DOHH2 (cell line): ENCODE results near the gene GOSR1.
"Not testable (repeated sequence)": the region's sequence is repeated elsewhere in the genome, so short reads cannot be mapped to it uniquely, and the experiment has no call there.

Experiments
- H3F3A ChIP-seq: fragments of 200-600 bp; sonication (generic), shearing (Covaris generic); 2 replicates; pipeline ENCODE4 v1.6.0; 2016; ENCODE audit warnings: antibody characterized with exemption, mild to moderate bottlenecking; ENCODE audit not compliant: control insufficient read depth, insufficient read depth
- H3K27ac ChIP-seq: fragments of 200-600 bp; sonication (generic); 2 replicates; pipeline ENCODE4 v1.5.1; 2014; ENCODE audit warnings: low read depth, mild to moderate bottlenecking, low read length, moderate library complexity
- H3K27me3 ChIP-seq: fragments of 200-600 bp; sonication (generic); 2 replicates; pipeline ENCODE4 v1.6.1; 2014; ENCODE audit warnings: mild to moderate bottlenecking, low read length, mixed read lengths; ENCODE audit not compliant: control insufficient read depth
- H3K36me3 ChIP-seq: fragments of 200-600 bp; sonication (generic); 2 replicates; pipeline ENCODE4 v1.6.1; 2014; ENCODE audit warnings: mild to moderate bottlenecking, low read length, moderate library complexity, mixed read lengths; ENCODE audit not compliant: control insufficient read depth
- H3K4me1 ChIP-seq: fragments of 200-600 bp; sonication (generic); 2 replicates; pipeline ENCODE4 v1.6.1; 2014; ENCODE audit warnings: mild to moderate bottlenecking, low read length, mixed read lengths; ENCODE audit not compliant: control insufficient read depth
- H3K4me2 ChIP-seq: fragments of 200-600 bp; sonication (generic); 2 replicates; pipeline ENCODE4 v1.6.0; 2014; ENCODE audit warnings: mild to moderate bottlenecking, low read length, moderate library complexity
- H3K4me3 ChIP-seq: fragments of 200-600 bp; sonication (generic); 2 replicates; pipeline ENCODE4 v1.5.1; 2014; ENCODE audit warnings: mild to moderate bottlenecking, low read length, mixed read lengths
- H3K79me2 ChIP-seq: fragments of 200-600 bp; sonication (generic); 2 replicates; pipeline ENCODE4 v1.6.1; 2014; ENCODE audit warnings: mild to moderate bottlenecking, low read length, mixed read lengths; ENCODE audit not compliant: control insufficient read depth
- H3K9me2 ChIP-seq: fragments of 200-600 bp; sonication (generic); replicated peaks from 2 replicates; pipeline ENCODE4 v1.6.1; 2014; ENCODE audit warnings: mild to moderate bottlenecking, low read length, mixed read lengths; ENCODE audit not compliant: control insufficient read depth
- H3K9me3 ChIP-seq: fragments of 200-600 bp; sonication (generic); 2 replicates; pipeline ENCODE4 v1.6.1; 2014; ENCODE audit warnings: antibody characterized with exemption, low read length, mixed read lengths; ENCODE audit not compliant: control insufficient read depth, insufficient read depth
- H4K20me1 ChIP-seq: fragments of 200-600 bp; sonication (generic); 2 replicates; pipeline ENCODE4 v1.6.0; 2014; ENCODE audit warnings: low read depth, mild to moderate bottlenecking, antibody characterized with exemption, low read length, moderate library complexity; ENCODE audit not compliant: control insufficient read depth, insufficient read depth
- CTCF ChIP-seq: fragments of 200-600 bp; sonication (generic); IDR thresholded peaks from one replicate; pipeline ENCODE4 v1.5.1; 2014; ENCODE audit warnings: antibody characterized with exemption, mild to moderate bottlenecking, low read depth, low read length; ENCODE audit not compliant: poor library complexity, severe bottlenecking
- EZH2phosphoT487 ChIP-seq: fragments of 200-600 bp; sonication (generic); IDR thresholded peaks from 2 replicates; pipeline ENCODE4 v1.6.1; 2017; ENCODE audit warnings: borderline replicate concordance, mild to moderate bottlenecking, antibody characterized with exemption, low read length, moderate library complexity, mixed read lengths

GOSR1 gene

GRCh38 chr17:30520882-30521281, 43.7 kb downstream of the GOSR1 start:
- Histone ChIP-seq H3K27ac (no peak overlapping the region), H3K9me2 (no peaks in the 10 kb centered on the region), H3K4me2 (no peak overlapping the region), H3K4me1 (peaks cover 3% of the 10 kb centered on the region; the same call in 1 of the 2 replicates), H3K4me3 (no peak overlapping the region), H3K79me2 (no peaks in the 10 kb centered on the region), H4K20me1 (no peaks in the 10 kb centered on the region), H3K9me3 (no peaks in the 10 kb centered on the region), H3K27me3 (no peaks in the 10 kb centered on the region), H3F3A (peaks cover 3% of the 10 kb centered on the region; the same call in 1 of the 2 replicates), H3K36me3 (peaks cover 52% of the 10 kb centered on the region)
- no peak for TF ChIP-seq EZH2phosphoT487
- no peak for TF ChIP-seq CTCF

GRCh38 chr17:30521766-30522165, 44.6 kb downstream of the GOSR1 start:
- Histone ChIP-seq H3K4me1 (peaks cover 3% of the 10 kb centered on the region; the same call in 1 of the 2 replicates), H4K20me1 (no peaks in the 10 kb centered on the region), H3K4me3 (no peak overlapping the region), H3F3A (peaks cover 3% of the 10 kb centered on the region; the same call in 1 of the 2 replicates), H3K27ac (no peak overlapping the region), H3K79me2 (no peaks in the 10 kb centered on the region), H3K9me3 (no peaks in the 10 kb centered on the region), H3K9me2 (no peaks in the 10 kb centered on the region), H3K36me3 (peaks cover 49% of the 10 kb centered on the region), H3K4me2 (no peak overlapping the region), H3K27me3 (no peaks in the 10 kb centered on the region)
- TF ChIP-seq CTCF, result no peak
- no peak for TF ChIP-seq EZH2phosphoT487

GRCh38 chr17:30523236-30523635, 46.0 kb downstream of the GOSR1 start:
- H3K4me2 ChIP-seq, H3K27me3 ChIP-seq, H3K9me3 ChIP-seq: not testable (repeated sequence)

GRCh38 chr17:30524847-30525246, 47.6 kb downstream of the GOSR1 start:
- Histone ChIP-seq H3K4me3 (no peak overlapping the region), H3K4me2 (no peak overlapping the region), H3K79me2 (no peaks in the 10 kb centered on the region), H3F3A (0 out of 2 replicates have a peak, but pooled peaks cover 3% of the 10 kb centered on the region), H3K27me3 (no peaks in the 10 kb centered on the region), H3K9me2 (no peaks in the 10 kb centered on the region), H3K36me3 (peaks cover 31% of the 10 kb centered on the region), H4K20me1 (no peaks in the 10 kb centered on the region), H3K9me3 (no peaks in the 10 kb centered on the region), H3K27ac (no peak overlapping the region), H3K4me1 (no peaks in the 10 kb centered on the region)
- TF ChIP-seq EZH2phosphoT487, result no peak
- no peak for TF ChIP-seq CTCF

More at GRCh38 chr17:30523236-30523635, 46.0 kb downstream of the GOSR1 start:
- H3K9me2 ChIP-seq, H3K27ac ChIP-seq, H3K4me1 ChIP-seq, H3K4me3 ChIP-seq, H4K20me1 ChIP-seq, H3K79me2 ChIP-seq, H3F3A ChIP-seq: not testable (repeated sequence)
- H3K36me3 ChIP-seq, result peaks cover 38% of the 10 kb centered on the region
